ENCODE measurements around the gene KRTAP5-3. TPM values are rescaled to one million over a fixed set of nuclear protein-coding genes. Genes with fewer than 3 reads are reported as not detected.

Gene KRTAP5-3
- total and polyA plus RNA-seq, 2 of the 13 experiments (the other 11 are each of a cell fraction or from before 2014, with no cell fraction given): not detected

GRCh38 chr11:1654388-1655167, 46.3 kb upstream of the KRTAP5-3 start (continued):
- 0 out of 2 replicates have a peak, but pooled peaks have one; percentile 34 for TF ChIP-seq HNRNPL (IDR thresholded peaks at IDR 0.05; ENCODE audit: low read depth, low read length)
- peak; percentile 40; the same call in 1 of the 2 replicates for TF ChIP-seq POLR2AphosphoS5 (IDR thresholded peaks at IDR 0.05; ENCODE audit: low read depth, low read length)
- TF ChIP-seq THAP11 (CRISPR knock-in tag; IDR thresholded peaks at IDR 0.05): 0 out of 2 replicates have a peak, but pooled peaks have one; percentile 45
- peak; percentile 43; the same call in 1 of the 2 replicates for TF ChIP-seq ATF2 (CRISPR knock-in tag; IDR thresholded peaks at IDR 0.05)
- TF ChIP-seq ZFX (CRISPR knock-in tag; IDR thresholded peaks at IDR 0.05; ENCODE audit: low read depth): peak; percentile 91
- no peak for TF ChIP-seq TRIM22 (IDR thresholded peaks at IDR 0.05)
- TF ChIP-seq ZNF501 (CRISPR knock-in tag; IDR thresholded peaks at IDR 0.05): peak; percentile 71
- TF ChIP-seq MYNN (CRISPR knock-in tag; IDR thresholded peaks at IDR 0.05; ENCODE audit: low read depth): no peak
- TF ChIP-seq MATR3 (CRISPR knock-in tag; IDR thresholded peaks at IDR 0.05): no peak
- TF ChIP-seq ISL2 (CRISPR knock-in tag; IDR thresholded peaks at IDR 0.05): peak; percentile 65
- peak in 1 of 2 experiments; percentile 90; a peak in 2 of 4 replicates for TF ChIP-seq EP300 (IDR thresholded peaks at IDR 0.05; ENCODE audit: low read depth in 2 of 2, low read length in 2 of 2)
- TF ChIP-seq EP300 (CRISPR knock-in tag; IDR thresholded peaks at IDR 0.05; ENCODE audit: borderline replicate concordance): peak; percentile 77
- TF ChIP-seq, protein P1, sequence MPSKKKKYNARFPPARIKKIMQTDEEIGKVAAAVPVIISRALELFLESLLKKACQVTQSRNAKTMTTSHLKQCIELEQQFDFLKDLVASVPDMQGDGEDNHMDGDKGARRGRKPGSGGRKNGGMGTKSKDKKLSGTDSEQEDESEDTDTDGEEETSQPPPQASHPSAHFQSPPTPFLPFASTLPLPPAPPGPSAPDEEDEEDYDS (CRISPR knock-in tag; IDR thresholded peaks at IDR 0.05): peak; percentile 60; the same call in 1 of the 2 replicates
- TF ChIP-seq ZNF687 (CRISPR knock-in tag; IDR thresholded peaks at IDR 0.05): peak; percentile 99
- 0 out of 2 replicates have a peak, but pooled peaks have one; percentile 7 for TF ChIP-seq SMAD9 (CRISPR knock-in tag; IDR thresholded peaks at IDR 0.05)
- TF ChIP-seq, protein P2, sequence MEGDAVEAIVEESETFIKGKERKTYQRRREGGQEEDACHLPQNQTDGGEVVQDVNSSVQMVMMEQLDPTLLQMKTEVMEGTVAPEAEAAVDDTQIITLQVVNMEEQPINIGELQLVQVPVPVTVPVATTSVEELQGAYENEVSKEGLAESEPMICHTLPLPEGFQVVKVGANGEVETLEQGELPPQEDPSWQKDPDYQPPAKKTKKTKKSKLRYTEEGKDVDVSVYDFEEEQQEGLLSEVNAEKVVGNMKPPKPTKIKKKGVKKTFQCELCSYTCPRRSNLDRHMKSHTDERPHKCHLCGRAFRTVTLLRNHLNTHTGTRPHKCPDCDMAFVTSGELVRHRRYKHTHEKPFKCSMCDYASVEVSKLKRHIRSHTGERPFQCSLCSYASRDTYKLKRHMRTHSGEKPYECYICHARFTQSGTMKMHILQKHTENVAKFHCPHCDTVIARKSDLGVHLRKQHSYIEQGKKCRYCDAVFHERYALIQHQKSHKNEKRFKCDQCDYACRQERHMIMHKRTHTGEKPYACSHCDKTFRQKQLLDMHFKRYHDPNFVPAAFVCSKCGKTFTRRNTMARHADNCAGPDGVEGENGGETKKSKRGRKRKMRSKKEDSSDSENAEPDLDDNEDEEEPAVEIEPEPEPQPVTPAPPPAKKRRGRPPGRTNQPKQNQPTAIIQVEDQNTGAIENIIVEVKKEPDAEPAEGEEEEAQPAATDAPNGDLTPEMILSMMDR (CRISPR knock-in tag; IDR thresholded peaks at IDR 0.05): 0 out of 2 replicates have a peak, but pooled peaks have one; percentile 10
- peak; percentile 20; the same call in 1 of the 2 replicates for TF ChIP-seq ZBTB33 (CRISPR knock-in tag; IDR thresholded peaks at IDR 0.05)
